ENCODE measurements around the gene KRT31. TPM values are rescaled to one million over a fixed set of nuclear protein-coding genes. Genes with fewer than 3 reads are reported as not detected.

Gene KRT31
- polyA plus RNA-seq, 1 of the 3 experiments (the other 2 are of a cell fraction), result 0.03 TPM

DNA sequence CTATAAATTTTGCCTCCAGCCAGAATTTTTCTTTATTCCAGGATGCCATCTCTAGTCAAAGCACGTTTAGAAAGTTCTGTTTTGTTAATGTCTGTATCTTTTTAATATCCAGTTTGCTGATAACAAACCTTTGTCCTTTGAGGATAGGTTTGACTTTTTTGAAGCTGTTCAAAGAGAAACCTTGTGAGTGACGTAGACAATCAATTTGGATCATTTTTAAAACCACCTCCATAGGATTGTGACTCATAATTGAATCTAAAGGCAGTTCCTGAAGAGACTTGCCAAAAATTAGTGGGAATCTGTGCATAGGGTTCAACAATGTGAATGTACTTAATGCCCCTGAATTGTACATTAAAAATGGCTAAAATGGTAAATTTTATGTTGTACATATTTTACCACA is 5.9 kb downstream of the KRT31 start:
- H3K27ac ChIP-seq (ENCODE audit: low read depth in 2 of 2, low read length in 1 of 2), result no peak overlapping the region
- H3F3A ChIP-seq (replicated peaks; ENCODE audit: insufficient read depth), result no peaks in the 10 kb centered on the region
- no peak for DNase-seq
- H3K27me3 ChIP-seq (ENCODE audit: insufficient read depth), result no peaks in the 10 kb centered on the region
- ChIA-PET CTCF (interaction anchor here (1.6 to 2.3 kb wide), 2 partner anchors 14 to 158 kb away, joined by 7 to 14 read pairs; no protein-coding TSS in a partner anchor), POLR2A (no interaction called here)
- H4K20me1 ChIP-seq (ENCODE audit: insufficient read depth), result no peaks in the 10 kb centered on the region
- H3K4me1 ChIP-seq (ENCODE audit: control insufficient read depth in 1 of 2, insufficient read depth in 2 of 2, low read depth in 1 of 2, low read length in 1 of 2), result peaks cover 0 to 4% of the 10 kb centered on the region in 2 experiments; a peak in 1 of 4 replicates
- no peak overlapping the region for H2AFZ ChIP-seq (ENCODE audit: low read depth)
- H3K4me3 ChIP-seq (ENCODE audit: low read depth in 2 of 2, low read length in 1 of 2), result no peak overlapping the region
- TF ChIP-seq TEAD4 (IDR thresholded peaks at IDR 0.05; ENCODE audit: borderline replicate concordance, insufficient read depth) (no peak), RAD21 (IDR thresholded peaks at IDR 0.05; ENCODE audit: low read length) (no peak), RFX5 (IDR thresholded peaks at IDR 0.05; ENCODE audit: low read length) (no peak), USF1 (IDR thresholded peaks at IDR 0.05; ENCODE audit: borderline replicate concordance, low read depth) (no peak), MEF2A (IDR thresholded peaks at IDR 0.05; ENCODE audit: borderline replicate concordance, low read depth) (no peak), GABPA (IDR thresholded peaks at IDR 0.05; ENCODE audit: low read depth) (no peak), YY1 (IDR thresholded peaks at IDR 0.05; ENCODE audit: low read depth) (no peak), SMC3 (IDR thresholded peaks at IDR 0.05; ENCODE audit: low read depth, low read length) (no peak), NFIC (IDR thresholded peaks at IDR 0.05; ENCODE audit: borderline replicate concordance) (no peak), EZH2phosphoT487 (IDR thresholded peaks at IDR 0.05; ENCODE audit: borderline replicate concordance, low read depth) (no peak), FOXM1 (IDR thresholded peaks at IDR 0.05; ENCODE audit: low read depth) (no peak), USF2 (IDR thresholded peaks at IDR 0.05; ENCODE audit: borderline replicate concordance, low read depth, low read length) (no peak), TCF12 (IDR thresholded peaks at IDR 0.05) (no peak), FOSL2 (IDR thresholded peaks at IDR 0.05; ENCODE audit: borderline replicate concordance, low read depth) (no peak), FOXJ3 (CRISPR knock-in tag; IDR thresholded peaks at IDR 0.05) (no peak)
- TF ChIP-seq, protein P1, sequence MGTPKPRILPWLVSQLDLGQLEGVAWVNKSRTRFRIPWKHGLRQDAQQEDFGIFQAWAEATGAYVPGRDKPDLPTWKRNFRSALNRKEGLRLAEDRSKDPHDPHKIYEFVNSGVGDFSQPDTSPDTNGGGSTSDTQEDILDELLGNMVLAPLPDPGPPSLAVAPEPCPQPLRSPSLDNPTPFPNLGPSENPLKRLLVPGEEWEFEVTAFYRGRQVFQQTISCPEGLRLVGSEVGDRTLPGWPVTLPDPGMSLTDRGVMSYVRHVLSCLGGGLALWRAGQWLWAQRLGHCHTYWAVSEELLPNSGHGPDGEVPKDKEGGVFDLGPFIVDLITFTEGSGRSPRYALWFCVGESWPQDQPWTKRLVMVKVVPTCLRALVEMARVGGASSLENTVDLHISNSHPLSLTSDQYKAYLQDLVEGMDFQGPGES (IDR thresholded peaks at IDR 0.05; ENCODE audit: low read depth, low read length), result no peak
- H3K4me2 ChIP-seq, result no peak overlapping the region
- no peaks in the 10 kb centered on the region for H3K9me3 ChIP-seq
- H3K9me2 ChIP-seq, result no peaks in the 10 kb centered on the region
- 31% methylated on average over 2 of the region's 2 CpGs for WGBS (ENCODE audit: low lambda C conversion rate)
- H3K79me2 ChIP-seq (ENCODE audit: insufficient read depth), result no peaks in the 10 kb centered on the region
- no peak overlapping the region for H3K9ac ChIP-seq
- H3K36me3 ChIP-seq (replicated peaks in 1 of 2; ENCODE audit: control insufficient read depth in 1 of 2, insufficient read depth in 2 of 2, low read length in 1 of 2), result no peaks in the 10 kb centered on the region

- Histone ChIP-seq H2AFZ (ENCODE audit: low read depth) (no peak overlapping the region), H3K4me1 (ENCODE audit: control insufficient read depth in 1 of 2, insufficient read depth in 2 of 2, low read depth in 1 of 2, low read length in 1 of 2) (peaks cover 0 to 4% of the 10 kb centered on the region in 2 experiments; a peak in 1 of 4 replicates), H3K27me3 (ENCODE audit: insufficient read depth) (no peaks in the 10 kb centered on the region), H3K9me3 (no peaks in the 10 kb centered on the region), H3K4me2 (no peak overlapping the region), H3K27ac (ENCODE audit: low read depth in 2 of 2, low read length in 1 of 2) (no peak overlapping the region), H3K79me2 (ENCODE audit: insufficient read depth) (no peaks in the 10 kb centered on the region), H3K9ac (no peak overlapping the region), H3F3A (replicated peaks; ENCODE audit: insufficient read depth) (no peaks in the 10 kb centered on the region), H3K9me2 (no peaks in the 10 kb centered on the region), H3K4me3 (ENCODE audit: low read depth in 2 of 2, low read length in 1 of 2) (no peak overlapping the region), H4K20me1 (ENCODE audit: insufficient read depth) (no peaks in the 10 kb centered on the region), H3K36me3 (replicated peaks in 1 of 2; ENCODE audit: control insufficient read depth in 1 of 2, insufficient read depth in 2 of 2, low read length in 1 of 2) (no peaks in the 10 kb centered on the region)
- no peak for DNase-seq
- WGBS (ENCODE audit: low lambda C conversion rate), result 76% methylated on average over 7 of the region's 7 CpGs
- ChIA-PET CTCF (interaction anchor here (1.6 to 2.3 kb wide), 2 partner anchors 15 to 159 kb away, joined by 7 to 14 read pairs; no protein-coding TSS in a partner anchor), POLR2A (no interaction called here)
- no peak for TF ChIP-seq SMC3 (IDR thresholded peaks at IDR 0.05; ENCODE audit: low read depth, low read length)
- TF ChIP-seq YY1 (IDR thresholded peaks at IDR 0.05; ENCODE audit: low read depth), result no peak
- TF ChIP-seq MXI1 (IDR thresholded peaks at IDR 0.05; ENCODE audit: low read depth, low read length), result no peak
- TF ChIP-seq ELF1 (IDR thresholded peaks at IDR 0.05), result no peak
- TF ChIP-seq TAF1 (IDR thresholded peaks at IDR 0.05; ENCODE audit: borderline replicate concordance, low read depth, low read length), result no peak
- no peak for TF ChIP-seq FOSL2 (IDR thresholded peaks at IDR 0.05; ENCODE audit: borderline replicate concordance, low read depth)
- no peak for TF ChIP-seq CHD2 (IDR thresholded peaks at IDR 0.05; ENCODE audit: low read length, partially characterized antibody)
- no peak for TF ChIP-seq POLR2AphosphoS5 (IDR thresholded peaks at IDR 0.05; ENCODE audit: low read depth, low read length)
- TF ChIP-seq JUND (IDR thresholded peaks at IDR 0.05), result no peak
- no peak for TF ChIP-seq RCOR1 (IDR thresholded peaks at IDR 0.05; ENCODE audit: low read length)
- TF ChIP-seq FOXJ3 (CRISPR knock-in tag; IDR thresholded peaks at IDR 0.05), result no peak
- TF ChIP-seq, protein P2, sequence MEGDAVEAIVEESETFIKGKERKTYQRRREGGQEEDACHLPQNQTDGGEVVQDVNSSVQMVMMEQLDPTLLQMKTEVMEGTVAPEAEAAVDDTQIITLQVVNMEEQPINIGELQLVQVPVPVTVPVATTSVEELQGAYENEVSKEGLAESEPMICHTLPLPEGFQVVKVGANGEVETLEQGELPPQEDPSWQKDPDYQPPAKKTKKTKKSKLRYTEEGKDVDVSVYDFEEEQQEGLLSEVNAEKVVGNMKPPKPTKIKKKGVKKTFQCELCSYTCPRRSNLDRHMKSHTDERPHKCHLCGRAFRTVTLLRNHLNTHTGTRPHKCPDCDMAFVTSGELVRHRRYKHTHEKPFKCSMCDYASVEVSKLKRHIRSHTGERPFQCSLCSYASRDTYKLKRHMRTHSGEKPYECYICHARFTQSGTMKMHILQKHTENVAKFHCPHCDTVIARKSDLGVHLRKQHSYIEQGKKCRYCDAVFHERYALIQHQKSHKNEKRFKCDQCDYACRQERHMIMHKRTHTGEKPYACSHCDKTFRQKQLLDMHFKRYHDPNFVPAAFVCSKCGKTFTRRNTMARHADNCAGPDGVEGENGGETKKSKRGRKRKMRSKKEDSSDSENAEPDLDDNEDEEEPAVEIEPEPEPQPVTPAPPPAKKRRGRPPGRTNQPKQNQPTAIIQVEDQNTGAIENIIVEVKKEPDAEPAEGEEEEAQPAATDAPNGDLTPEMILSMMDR (IDR thresholded peaks at IDR 0.05), result no peak
- no peak for TF ChIP-seq RAD21 (IDR thresholded peaks at IDR 0.05; ENCODE audit: low read length)
Measured at GRCh38 chr17:41390411-41390938, 6.9 kb downstream of the KRT31 start.
